B cell (primary cell): Measurements from ENCODE around the gene GMPS.

Experiments used
- CTCF ChIP-seq: fragments of 200-600 bp; IDR thresholded peaks from one replicate; pipeline ENCODE4 v1.8.0; 2022; ENCODE audit warnings: antibody characterized with exemption, mild to moderate bottlenecking
- EZH2 ChIP-seq: IDR thresholded peaks from 2 replicates; pipeline ENCODE4 v1.6.1; 2012; ENCODE audit warnings: borderline replicate concordance, low read depth, mild to moderate bottlenecking, moderate library complexity, low read length; ENCODE audit not compliant: insufficient read depth, poor library complexity, severe bottlenecking

- TF ChIP-seq CTCF, result no peak
- no peak for TF ChIP-seq EZH2
Measured at GRCh38 chr3:155958676-155959075, 88.2 kb downstream of the GMPS start.
